ENCODE results near the gene ZNF662.

Gene ZNF662

GRCh38 chr3:42936157-42936981, 30.4 kb downstream of the ZNF662 start:
- DNase-seq (ENCODE audit: low read depth in 2 of 2): no peak

DNA sequence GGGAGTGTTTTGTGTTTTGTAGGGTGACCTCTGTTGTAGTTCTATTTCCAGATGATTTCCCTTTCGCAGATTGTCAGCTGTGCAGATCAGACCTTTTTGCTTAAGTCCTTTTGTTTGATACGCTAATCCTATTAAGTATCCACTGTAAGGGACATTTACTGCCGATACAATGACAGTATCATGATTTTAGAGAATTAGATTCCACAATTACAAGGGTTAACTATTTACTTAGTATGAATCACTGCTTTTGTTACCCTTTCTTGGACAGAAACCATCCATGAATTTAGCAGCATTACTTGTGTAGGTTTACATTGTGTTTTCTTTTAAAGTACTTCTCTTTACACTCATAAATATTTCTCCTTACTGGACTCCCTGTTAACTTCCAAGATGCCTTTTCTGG, 31.4 kb downstream of the ZNF662 start:
- DNase-seq (ENCODE audit: low read depth in 2 of 2): no peak

DNA sequence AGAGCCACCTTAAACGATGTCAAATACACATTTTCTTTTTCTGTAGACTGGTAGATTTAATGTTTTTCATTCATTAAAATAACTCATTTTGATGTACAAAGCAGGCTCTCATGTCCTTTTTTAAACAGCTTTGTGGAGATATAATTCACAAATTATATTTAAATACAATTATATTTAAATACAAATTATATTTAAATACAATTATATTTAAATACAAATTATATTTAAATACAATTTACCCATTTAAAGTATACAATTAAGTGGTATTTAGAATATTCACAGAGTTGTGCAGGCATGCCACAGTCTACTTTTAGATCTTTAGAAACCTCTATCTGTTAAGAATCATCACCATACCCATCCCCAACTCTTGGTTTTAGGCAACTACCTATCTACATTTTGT, 36.8 kb downstream of the ZNF662 start:
- no peak for DNase-seq (ENCODE audit: low read depth in 2 of 2)

DNA sequence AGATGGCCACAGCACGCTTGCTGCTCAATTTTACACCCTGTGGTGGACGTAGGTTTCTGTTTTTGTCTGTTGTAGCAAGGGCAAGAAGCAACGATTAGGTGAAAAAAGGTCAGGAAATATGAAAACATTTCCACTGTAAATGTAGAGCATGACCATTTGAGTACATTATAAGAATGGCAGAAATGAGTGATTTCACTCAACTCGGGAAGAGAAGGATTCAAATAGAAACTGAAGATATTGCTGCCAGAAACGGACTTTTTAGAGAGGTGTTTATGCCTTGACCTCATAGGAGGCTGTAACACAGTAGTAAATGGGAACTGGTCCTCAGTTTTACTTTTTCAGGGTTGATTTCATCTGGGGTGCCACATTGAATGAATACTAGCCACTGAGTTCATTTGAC, 40.1 kb downstream of the ZNF662 start:
- no peak for DNase-seq (ENCODE audit: low read depth in 2 of 2)

DNA sequence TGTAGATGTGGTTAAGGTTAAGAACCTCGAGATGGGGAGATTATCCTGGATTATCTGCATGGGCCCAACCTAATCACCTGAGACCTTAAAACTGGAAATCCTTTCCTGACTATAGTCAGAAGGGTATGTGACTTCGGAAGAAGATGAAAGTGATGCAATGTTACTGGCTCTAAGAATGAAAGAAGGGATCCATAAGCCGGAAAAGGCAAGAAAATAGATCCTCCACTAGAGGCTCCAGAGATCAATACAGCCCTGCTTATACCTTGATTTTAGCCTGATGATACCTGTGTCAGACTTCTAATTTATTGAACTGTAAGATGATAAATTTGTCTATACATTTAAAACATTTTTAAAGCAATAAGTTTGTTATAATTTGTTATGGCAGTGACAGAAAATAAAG, 51.6 kb downstream of the ZNF662 start:
- no peak for DNase-seq (ENCODE audit: low read depth in 2 of 2)

DNA sequence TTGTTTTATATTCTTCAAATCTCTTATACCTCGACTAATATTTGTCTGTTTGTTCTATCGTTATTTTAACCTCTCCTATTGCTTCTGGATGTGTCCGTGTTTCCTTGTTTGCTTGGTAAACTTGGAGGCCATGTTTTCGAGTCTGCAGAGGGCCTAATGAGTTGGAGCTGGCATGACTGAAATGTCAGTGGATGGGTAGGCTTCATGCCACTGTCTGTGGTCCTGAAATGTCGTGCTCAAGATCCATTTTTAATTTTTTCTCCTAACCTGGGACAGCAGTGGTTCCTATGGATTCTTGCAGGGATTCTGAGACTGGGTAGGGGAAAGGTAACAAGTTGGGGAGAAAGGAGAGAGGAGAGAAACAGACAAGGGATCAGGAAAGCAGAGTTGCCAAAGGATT, 54.3 kb downstream of the ZNF662 start:
- no peak for DNase-seq (ENCODE audit: low read depth in 2 of 2)

GRCh38 chr3:42960786-42961185, 54.8 kb downstream of the ZNF662 start:
- no peak for DNase-seq (ENCODE audit: low read depth in 2 of 2)

GRCh38 chr3:42961633-42962032, 55.7 kb downstream of the ZNF662 start:
- DNase-seq (ENCODE audit: low read depth in 2 of 2): no peak

DNA sequence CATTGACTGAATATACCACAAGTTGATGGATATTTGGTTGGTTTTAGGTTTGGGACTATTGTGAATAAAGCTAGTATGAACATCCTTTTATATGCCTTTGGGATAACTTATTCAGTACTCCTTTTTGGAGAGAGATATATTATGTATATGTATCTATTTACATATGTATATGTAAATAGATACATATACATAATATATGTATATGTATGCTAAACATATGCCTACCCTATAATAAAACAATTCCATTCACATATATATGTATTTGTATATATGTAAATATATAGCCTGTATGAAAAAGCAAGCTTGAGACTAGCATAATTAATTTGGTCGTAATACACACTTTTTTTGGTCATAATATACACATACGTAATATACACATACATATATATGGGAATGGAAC, 57.3 kb downstream of the ZNF662 start:
- no peak for DNase-seq (ENCODE audit: low read depth in 2 of 2)

- no peak for DNase-seq (ENCODE audit: low read depth in 2 of 2)
Measured at GRCh38 chr3:42964266-42964665, 58.3 kb downstream of the ZNF662 start.

Measured in stimulated activated CD8-positive, alpha-beta memory T cell treated with anti-CD3 and anti-CD28 coated beads, Interleukin-15, amount 100 ng/mL, for 4 hours (primary cell).